Astrocyte (in vitro differentiated cells and primary cell): ENCODE results near the gene CASK.

Experiments used
- CTCF ChIP-seq: IDR thresholded peaks from 2 replicates; pipeline ENCODE4 v1.5.1; 2011; ENCODE audit warnings: low read depth, mild to moderate bottlenecking, inconsistent platforms, low read length, moderate library complexity; ENCODE audit not compliant: insufficient read depth
- EZH2 ChIP-seq: IDR thresholded peaks from 2 replicates; pipeline ENCODE4 v1.6.1; 2012; ENCODE audit warnings: mild to moderate bottlenecking, low read length, inconsistent platforms; ENCODE audit not compliant: insufficient read depth

GRCh38 chrX:41621222-41621723, 302.1 kb downstream of the CASK start:
- no peak for TF ChIP-seq CTCF
- no peak for TF ChIP-seq EZH2
